ENCODE results near the gene ELP6.
"Not testable (repeated sequence)": the region's sequence is repeated elsewhere in the genome, so short reads cannot be mapped to it uniquely, and the experiment has no call there.

DNA sequence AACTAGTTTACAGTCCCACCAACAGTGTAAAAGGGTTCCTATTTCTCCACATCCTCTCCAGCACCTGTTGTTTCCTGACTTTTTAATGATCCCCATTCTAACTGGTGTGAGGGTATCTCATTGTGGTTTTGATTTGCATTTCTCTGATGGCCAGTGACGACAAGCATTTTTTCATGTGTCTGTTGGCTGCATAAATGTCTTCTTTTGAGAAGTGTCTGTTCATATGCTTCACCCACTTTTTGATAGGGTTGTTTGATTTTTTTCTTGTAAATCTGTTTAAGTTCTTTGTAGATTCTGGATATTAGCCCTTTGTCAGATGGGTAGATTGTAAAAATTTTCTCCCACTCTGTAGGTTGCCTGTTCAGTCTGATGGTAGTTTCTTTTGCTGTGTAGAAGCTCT lies 45.2 kb downstream of the ELP6 start:
- TF ChIP-seq, protein P1, sequence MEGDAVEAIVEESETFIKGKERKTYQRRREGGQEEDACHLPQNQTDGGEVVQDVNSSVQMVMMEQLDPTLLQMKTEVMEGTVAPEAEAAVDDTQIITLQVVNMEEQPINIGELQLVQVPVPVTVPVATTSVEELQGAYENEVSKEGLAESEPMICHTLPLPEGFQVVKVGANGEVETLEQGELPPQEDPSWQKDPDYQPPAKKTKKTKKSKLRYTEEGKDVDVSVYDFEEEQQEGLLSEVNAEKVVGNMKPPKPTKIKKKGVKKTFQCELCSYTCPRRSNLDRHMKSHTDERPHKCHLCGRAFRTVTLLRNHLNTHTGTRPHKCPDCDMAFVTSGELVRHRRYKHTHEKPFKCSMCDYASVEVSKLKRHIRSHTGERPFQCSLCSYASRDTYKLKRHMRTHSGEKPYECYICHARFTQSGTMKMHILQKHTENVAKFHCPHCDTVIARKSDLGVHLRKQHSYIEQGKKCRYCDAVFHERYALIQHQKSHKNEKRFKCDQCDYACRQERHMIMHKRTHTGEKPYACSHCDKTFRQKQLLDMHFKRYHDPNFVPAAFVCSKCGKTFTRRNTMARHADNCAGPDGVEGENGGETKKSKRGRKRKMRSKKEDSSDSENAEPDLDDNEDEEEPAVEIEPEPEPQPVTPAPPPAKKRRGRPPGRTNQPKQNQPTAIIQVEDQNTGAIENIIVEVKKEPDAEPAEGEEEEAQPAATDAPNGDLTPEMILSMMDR (IDR thresholded peaks at IDR 0.05), result not testable (repeated sequence)
- not testable (repeated sequence) for TF ChIP-seq POLR2AphosphoS5 (IDR thresholded peaks at IDR 0.05; ENCODE audit: insufficient read depth in 1 of 2, low read depth in 1 of 2); POLR2A (IDR thresholded peaks at IDR 0.05)
